ENCODE measurements around the gene KIF17. TPM values are rescaled to one million over a fixed set of nuclear protein-coding genes. Genes with fewer than 3 reads are reported as not detected.

The KIF17 gene
- polyA plus RNA-seq, 1 donor: 4.2 TPM

GRCh38 chr1:20710469-20711284 is 7.1 kb downstream of the KIF17 start:
- DNase-seq: no peak

- no peak for DNase-seq
These were observed 7.9 kb downstream of the KIF17 start for GRCh38 chr1:20709868-20710267.

- DNase-seq: no peak
These were observed 8.9 kb downstream of the KIF17 start for GRCh38 chr1:20708891-20709290.

GRCh38 chr1:20708057-20708456 is 9.8 kb downstream of the KIF17 start:
- DNase-seq: no peak

- no peak for DNase-seq
These were observed 11.0 kb downstream of the KIF17 start for GRCh38 chr1:20706841-20707240.

GRCh38 chr1:20705203-20705755 is 12.5 kb downstream of the KIF17 start:
- no peak for DNase-seq

- DNase-seq: no peak
These were observed 13.2 kb downstream of the KIF17 start for GRCh38 chr1:20704390-20705202.

GRCh38 chr1:20703124-20703756 is 14.6 kb downstream of the KIF17 start:
- DNase-seq: no peak

GRCh38 chr1:20702416-20702815 is 15.4 kb downstream of the KIF17 start:
- DNase-seq: no peak

- DNase-seq: no peak
These were observed 16.0 kb downstream of the KIF17 start for GRCh38 chr1:20701847-20702246.

- no peak for DNase-seq
These were observed 16.4 kb downstream of the KIF17 start for GRCh38 chr1:20701446-20701845.

- no peak for DNase-seq
These were observed 17.1 kb downstream of the KIF17 start for GRCh38 chr1:20700636-20701215.

GRCh38 chr1:20699558-20699957 is 18.2 kb downstream of the KIF17 start:
- no peak for DNase-seq

- no peak for DNase-seq
These were observed 19.5 kb downstream of the KIF17 start for GRCh38 chr1:20698195-20698910.

- no peak for DNase-seq
These were observed 20.2 kb downstream of the KIF17 start for GRCh38 chr1:20697563-20697962.

- DNase-seq: peak; percentile 83
These were observed 21.1 kb downstream of the KIF17 start for GRCh38 chr1:20696397-20697333.

- no peak for DNase-seq
These were observed 22.3 kb downstream of the KIF17 start for GRCh38 chr1:20695515-20695914.

- DNase-seq: no peak
These were observed 24.2 kb downstream of the KIF17 start for GRCh38 chr1:20693623-20694022.

GRCh38 chr1:20691872-20692271 is 25.9 kb downstream of the KIF17 start:
- DNase-seq: no peak

- no peak for DNase-seq
These were observed 28.2 kb downstream of the KIF17 start for GRCh38 chr1:20689645-20690056.

All from hindlimb muscle (tissue), 1 donor.